ENCODE results near the gene A1CF. TPM values are rescaled to one million over a fixed set of nuclear protein-coding genes. Genes with fewer than 3 reads are reported as not detected.
"Not testable (repeated sequence)": the region's sequence is repeated elsewhere in the genome, so short reads cannot be mapped to it uniquely, and the experiment has no call there.

Gene A1CF
- total RNA-seq, 4 donors from 2014 or later, result not detected

GRCh38 chr10:50788951-50789945 lies 96.2 kb downstream of the A1CF start:
- no peaks in the 10 kb centered on the region for H3K27me3 ChIP-seq
- H3K4me1 ChIP-seq, result no peaks in the 10 kb centered on the region
- no peak overlapping the region for H3K4me3 ChIP-seq
- WGBS, 2 donors, result 46 to 50% methylated on average over 1 of the region's 1 CpG
- no peak for DNase-seq (ENCODE audit: low spot score in 2 of 2)
- TF ChIP-seq POLR2A (IDR thresholded peaks at IDR 0.05), result no peak
- TF ChIP-seq EP300 (IDR thresholded peaks at IDR 0.05), result no peak
- no peak for TF ChIP-seq CTCF (IDR thresholded peaks at IDR 0.05)
- H3K9me3 ChIP-seq, result no peaks in the 10 kb centered on the region
- no peak overlapping the region for H3K27ac ChIP-seq
- H3K36me3 ChIP-seq, result no peaks in the 10 kb centered on the region

- not testable (repeated sequence) for H3K27me3 ChIP-seq
- 72 to 75% methylated on average over 5 of the region's 5 CpGs for whole genome bisulfite sequencing, 2 donors
Measured at GRCh38 chr10:50787962-50788361, 97.5 kb downstream of the A1CF start.

GRCh38 chr10:50782017-50782416 lies 103.4 kb downstream of the A1CF start:
- H3K9me3 ChIP-seq; H3K4me3 ChIP-seq; H3K27ac ChIP-seq; DNase-seq (ENCODE audit: low spot score in 2 of 2); H3K4me1 ChIP-seq; H3K27me3 ChIP-seq; H3K36me3 ChIP-seq: not testable (repeated sequence)

More at GRCh38 chr10:50787962-50788361, 97.5 kb downstream of the A1CF start:
- not testable (repeated sequence) for H3K27ac ChIP-seq; H3K4me3 ChIP-seq; H3K4me1 ChIP-seq; H3K9me3 ChIP-seq; H3K36me3 ChIP-seq; DNase-seq (ENCODE audit: low spot score in 2 of 2)

- H3K4me1 ChIP-seq, result not testable (repeated sequence)
Measured at GRCh38 chr10:50780036-50780435, 105.4 kb downstream of the A1CF start.

GRCh38 chr10:50774868-50775267 lies 110.6 kb downstream of the A1CF start:
- not testable (repeated sequence) for H3K27ac ChIP-seq; DNase-seq (ENCODE audit: low spot score in 2 of 2); H3K4me3 ChIP-seq; H3K4me1 ChIP-seq; H3K36me3 ChIP-seq; H3K9me3 ChIP-seq; H3K27me3 ChIP-seq
- WGBS, 2 donors, result 34 to 48% methylated on average over 2 of the region's 2 CpGs

More at GRCh38 chr10:50780036-50780435, 105.4 kb downstream of the A1CF start:
- H3K27me3 ChIP-seq; DNase-seq (ENCODE audit: low spot score in 2 of 2); H3K9me3 ChIP-seq; H3K36me3 ChIP-seq; H3K27ac ChIP-seq; H3K4me3 ChIP-seq: not testable (repeated sequence)
- WGBS, 2 donors, result 72 to 77% methylated on average over 1 of the region's 1 CpG

DNA sequence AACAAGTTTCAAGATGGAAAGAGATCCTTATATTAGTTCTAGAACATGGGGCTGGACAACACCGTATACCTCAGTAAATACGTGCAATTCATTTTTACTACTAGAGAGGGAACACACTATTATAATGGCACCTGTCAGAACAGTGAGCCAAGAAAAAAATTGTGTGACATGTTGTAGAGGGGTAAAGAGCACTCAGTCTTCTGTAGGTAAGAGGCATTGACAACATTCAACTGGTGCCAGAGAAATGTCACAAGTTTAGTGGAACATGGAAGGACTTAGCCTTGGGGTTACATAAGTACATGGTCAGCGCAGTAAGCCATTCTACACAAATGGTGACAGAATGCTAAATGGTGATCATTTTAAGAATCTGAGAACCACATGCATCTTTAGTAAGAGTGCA lies 113.4 kb downstream of the A1CF start:
- not testable (repeated sequence) for H3K36me3 ChIP-seq; H3K4me3 ChIP-seq; H3K4me1 ChIP-seq; DNase-seq (ENCODE audit: low spot score in 2 of 2); H3K9me3 ChIP-seq; H3K27ac ChIP-seq; H3K27me3 ChIP-seq
- 81 to 100% methylated on average over 2 to 3 of the region's 3 CpGs for WGBS, 2 donors

- not testable (repeated sequence) for H3K27me3 ChIP-seq; H3K36me3 ChIP-seq; DNase-seq (ENCODE audit: low spot score in 2 of 2); H3K27ac ChIP-seq; H3K4me1 ChIP-seq; H3K9me3 ChIP-seq; H3K4me3 ChIP-seq
- 84 to 91% methylated on average over 4 of the region's 5 CpGs for WGBS, 2 donors
Measured at GRCh38 chr10:50766774-50767513, 118.5 kb downstream of the A1CF start.

Other genes starting within 250 kb of the A1CF start
- 1 to 10 TPM in 2 of 4 donors, under 1 TPM in 2; 0.42 to 1.6 (median 1.0) TPM for gene ASAH2B, start 145.7 kb downstream of the A1CF start, total RNA-seq
- 10 to 100 TPM in 3 of 4 donors, 1 to 10 TPM in 1; 8.7 to 35.0 (median 14.8) TPM for gene PRKG1, start 188.9 kb upstream of the A1CF start, total RNA-seq